Liver (tissue), 9 donors: ENCODE results near the gene TBC1D16. TPM values are rescaled to one million over a fixed set of nuclear protein-coding genes. Genes with fewer than 3 reads are reported as not detected.

Source experiments
- DNase-seq: peaks from one replicate; pipeline ENCODE4 v3.0.0-alpha.2; 2017; ENCODE audit warnings: low spot score
- H3K27ac ChIP-seq, 2 donors: one replicate each; pipeline ENCODE4 v1.7.0; 2013; ENCODE audit warnings: inconsistent platforms in 2 of 2, low read length in 2 of 2, control low read depth in 1 of 2, low read depth in 1 of 2, mild to moderate bottlenecking in 1 of 2
- H3K27me3 ChIP-seq, 4 donors: one replicate each; pipeline versions ENCODE4 v1.6.1 to v1.7.0; 2013; ENCODE audit warnings: low read length in 3 of 4, inconsistent platforms in 1 of 4, mild to moderate bottlenecking in 1 of 4, moderate library complexity in 1 of 4; ENCODE audit not compliant: control insufficient read depth in 4 of 4, insufficient read depth in 4 of 4
- H3K36me3 ChIP-seq, 4 donors: one replicate each; pipeline versions ENCODE4 v1.6.1 to v1.7.0; 2013; ENCODE audit warnings: low read length in 3 of 4, mild to moderate bottlenecking in 3 of 4, low read depth in 1 of 4, moderate library complexity in 1 of 4; ENCODE audit not compliant: control insufficient read depth in 4 of 4, insufficient read depth in 3 of 4
- H3K4me1 ChIP-seq, 4 donors: one replicate each; pipeline versions ENCODE4 v1.6.1 to v1.7.0; 2013; ENCODE audit warnings: low read length in 3 of 4, mild to moderate bottlenecking in 3 of 4, moderate library complexity in 1 of 4; ENCODE audit not compliant: control insufficient read depth in 4 of 4, insufficient read depth in 4 of 4
- H3K4me3 ChIP-seq, 3 donors: one replicate each; pipeline versions ENCODE4 v1.6.1 to v1.7.0; 2013; ENCODE audit warnings: low read length in 3 of 3, control low read depth in 1 of 3, low read depth in 1 of 3, mild to moderate bottlenecking in 1 of 3
- H3K9ac ChIP-seq, 2 donors: one replicate each; pipeline ENCODE4 v1.7.0; 2013; ENCODE audit warnings: low read length in 2 of 2, mild to moderate bottlenecking in 2 of 2, moderate library complexity in 2 of 2, control low read depth in 1 of 2, low read depth in 1 of 2
- H3K9me3 ChIP-seq, 4 donors: one replicate each; pipeline versions ENCODE4 v1.6.1 to v1.7.0; 2013; ENCODE audit warnings: low read length in 3 of 4; ENCODE audit not compliant: control insufficient read depth in 4 of 4
- CTCF ChIP-seq: fragments of 150-350 bp; IDR thresholded peaks from 2 replicates; pipeline ENCODE4 v1.5.1; 2017; ENCODE audit warnings: improper control_type of control experiment, low read depth, low read length; ENCODE audit not compliant: missing input control
- EGR1 ChIP-seq, 2 donors: IDR thresholded peaks; 2 replicates each; pipeline ENCODE4 v1.6.1; 2016 to 2018; ENCODE audit warnings: antibody characterized with exemption in 2 of 2, low read depth in 2 of 2
- FOXA1 ChIP-seq: IDR thresholded peaks from 2 replicates; pipeline ENCODE4 v1.6.1; 2016; ENCODE audit warnings: antibody characterized with exemption
- FOXA2 ChIP-seq: IDR thresholded peaks from 2 replicates; pipeline ENCODE4 v1.6.1; 2016; ENCODE audit warnings: antibody characterized with exemption
- GABPA ChIP-seq, 2 donors: IDR thresholded peaks in 1 of 2; conservative IDR thresholded peaks in 1 of 2; 2 replicates each; pipeline ENCODE4 v1.6.1; 2016; ENCODE audit warnings: antibody characterized with exemption in 2 of 2, mild to moderate bottlenecking in 1 of 2, moderate library complexity in 1 of 2
- HNF4A ChIP-seq, 2 donors: conservative IDR thresholded peaks; 2 replicates each; pipeline ENCODE4 v1.6.1; 2016; ENCODE audit warnings: antibody characterized with exemption in 2 of 2, mild to moderate bottlenecking in 2 of 2
- HNF4G ChIP-seq: IDR thresholded peaks from 2 replicates; pipeline ENCODE4 v1.6.1; 2016; ENCODE audit warnings: antibody characterized with exemption
- JUND ChIP-seq, 2 donors: IDR thresholded peaks; 2 replicates each; pipeline ENCODE4 v1.6.1; 2016; ENCODE audit warnings: antibody characterized with exemption in 2 of 2
- MAX ChIP-seq: IDR thresholded peaks from 2 replicates; pipeline ENCODE4 v1.6.1; 2016; ENCODE audit warnings: antibody characterized with exemption
- NR2F2 ChIP-seq: IDR thresholded peaks from 2 replicates; pipeline ENCODE4 v1.6.1; 2016; ENCODE audit warnings: antibody characterized with exemption
- RAD21 ChIP-seq, 2 donors: IDR thresholded peaks; 2 replicates each; pipeline ENCODE4 v1.6.1; 2016; ENCODE audit warnings: antibody characterized with exemption in 2 of 2, mild to moderate bottlenecking in 2 of 2
- REST ChIP-seq: IDR thresholded peaks from 2 replicates; pipeline ENCODE4 v1.6.1; 2016; ENCODE audit warnings: antibody characterized with exemption, mild to moderate bottlenecking
- SP1 ChIP-seq: IDR thresholded peaks from 2 replicates; pipeline ENCODE4 v1.6.1; 2018; ENCODE audit warnings: antibody characterized with exemption, mild to moderate bottlenecking
- TAF1 ChIP-seq: conservative IDR thresholded peaks from 2 replicates; pipeline ENCODE4 v1.6.1; 2016; ENCODE audit warnings: antibody characterized with exemption, mild to moderate bottlenecking
- YY1 ChIP-seq: IDR thresholded peaks from 2 replicates; pipeline ENCODE4 v1.6.1; 2016; ENCODE audit warnings: antibody characterized with exemption, mild to moderate bottlenecking
- ZBTB33 ChIP-seq: IDR thresholded peaks from 2 replicates; pipeline ENCODE4 v1.6.1; 2016; ENCODE audit warnings: antibody characterized with exemption
- WGBS: extraction: QIAGEN DNeasy Blood & Tissue Kit; methylation state at CpG from one replicate; pipeline ENCODE4 v1.1.7; 2013; 5-methylcytosine and 5-hydroxymethylcytosine counted together
- polyA plus RNA-seq, 2 donors: library from polyadenylated mRNA; stranded (reverse) in 1 of 2; unstranded in 1 of 2; fragments of 200-250 nt in 1 of 2; fragments of >200 nt in 1 of 2; fragmentation: Nextera tagmentation in 1 of 2; extraction: Ambion mirVana in 1 of 2; gene quantifications; one replicate each; pipeline versions ENCODE4 v1.2.1 to v1.2.3, GENCODE V29; 2013 to 2015
- total RNA-seq, 2 donors: library from RNA; depleted of rRNA; stranded (reverse); fragments of >200 nt; gene quantifications; one replicate each; pipeline ENCODE4 v1.2.3, GENCODE V29; 2014
- donor health status: healthy.
- donor health status: healthy.
- donor health status: healthy.
- donor health status: healthy.
- donor health status: healthy.

The TBC1D16 gene
- total and polyA plus RNA-seq, 4 donors, result 3.4 to 29.5 (median 4.7) TPM

- TF ChIP-seq JUND (IDR thresholded peaks at IDR 0.05) (no peak), ZBTB33 (no peak), REST (no peak), GABPA (IDR thresholded peaks at IDR 0.05 in 1 of 2, conservative IDR thresholded peaks at IDR 0.05 in 1 of 2) (no peak), RAD21 (IDR thresholded peaks at IDR 0.05) (no peak), EGR1 (IDR thresholded peaks at IDR 0.05; ENCODE audit: low read depth in 2 of 2) (no peak), FOXA2 (no peak), CTCF (no peak), TAF1 (no peak)
- no peak for DNase-seq
- no peak overlapping the region for H3K4me3 ChIP-seq
- H3K27me3 ChIP-seq, result no peaks in the 10 kb centered on the region
- H3K9me3 ChIP-seq, result no peaks in the 10 kb centered on the region
- no peak overlapping the region for H3K9ac ChIP-seq
- WGBS, result 89% methylated on average over 12 of the region's 12 CpGs
- H3K36me3 ChIP-seq, result no peaks in the 10 kb centered on the region
- no peak overlapping the region for H3K27ac ChIP-seq
- H3K4me1 ChIP-seq, result peaks cover 16 to 27% (median 24%) of the 10 kb centered on the region in 4 donors
These were observed 39.4 kb downstream of the TBC1D16 start for GRCh38 chr17:79996291-79996690.

GRCh38 chr17:79995696-79996095 is 40.0 kb downstream of the TBC1D16 start:
- H3K9me3 ChIP-seq, result no peaks in the 10 kb centered on the region
- no peak overlapping the region for H3K4me3 ChIP-seq
- H3K4me1 ChIP-seq, result peaks cover 19 to 33% (median 30%) of the 10 kb centered on the region in 4 donors
- no peak for DNase-seq
- no peak overlapping the region for H3K27ac ChIP-seq
- H3K27me3 ChIP-seq, result no peaks in the 10 kb centered on the region
- WGBS, result 93% methylated on average over 8 of the region's 8 CpGs
- no peaks in the 10 kb centered on the region for H3K36me3 ChIP-seq
- no peak overlapping the region for H3K9ac ChIP-seq
- TF ChIP-seq EGR1 (IDR thresholded peaks at IDR 0.05; ENCODE audit: low read depth in 2 of 2) (no peak), MAX (no peak), YY1 (no peak), HNF4G (no peak), FOXA2 (no peak), ZBTB33 (no peak), FOXA1 (no peak), GABPA (IDR thresholded peaks at IDR 0.05 in 1 of 2, conservative IDR thresholded peaks at IDR 0.05 in 1 of 2) (no peak), REST (no peak), HNF4A (conservative IDR thresholded peaks at IDR 0.05) (no peak), RAD21 (IDR thresholded peaks at IDR 0.05) (no peak), TAF1 (no peak), NR2F2 (no peak), SP1 (no peak)
